WTC11 (cell line): ENCODE results near the gene LHFPL2.

ENCODE experiments used
- MXD4 ChIP-seq: fragments of 250-450 bp; sonication (Bioruptor Pico); IDR thresholded peaks from 2 replicates; pipeline ENCODE4 v1.8.0; 2021; ENCODE audit warnings: mild to moderate bottlenecking, moderate library complexity, borderline replicate concordance
- TF ChIP-seq, protein P1 (sequence below): fragments of 200-600 bp; IDR thresholded peaks from 2 replicates; pipeline ENCODE4 v1.8.0; 2022; ENCODE audit warnings: antibody characterized with exemption
- TF ChIP-seq, protein P2 (sequence below): sonication (generic); formaldehyde crosslinking; IDR thresholded peaks from 2 replicates; pipeline ENCODE4 v1.8.0; 2022; ENCODE audit warnings: mild to moderate bottlenecking, missing genetic modification reagents
- TF ChIP-seq, protein P3 (sequence below): sonication (generic); formaldehyde crosslinking; conservative IDR thresholded peaks from 2 replicates; pipeline ENCODE4 v1.8.1; 2022; ENCODE audit warnings: mild to moderate bottlenecking, missing genetic modification reagents

DNA sequence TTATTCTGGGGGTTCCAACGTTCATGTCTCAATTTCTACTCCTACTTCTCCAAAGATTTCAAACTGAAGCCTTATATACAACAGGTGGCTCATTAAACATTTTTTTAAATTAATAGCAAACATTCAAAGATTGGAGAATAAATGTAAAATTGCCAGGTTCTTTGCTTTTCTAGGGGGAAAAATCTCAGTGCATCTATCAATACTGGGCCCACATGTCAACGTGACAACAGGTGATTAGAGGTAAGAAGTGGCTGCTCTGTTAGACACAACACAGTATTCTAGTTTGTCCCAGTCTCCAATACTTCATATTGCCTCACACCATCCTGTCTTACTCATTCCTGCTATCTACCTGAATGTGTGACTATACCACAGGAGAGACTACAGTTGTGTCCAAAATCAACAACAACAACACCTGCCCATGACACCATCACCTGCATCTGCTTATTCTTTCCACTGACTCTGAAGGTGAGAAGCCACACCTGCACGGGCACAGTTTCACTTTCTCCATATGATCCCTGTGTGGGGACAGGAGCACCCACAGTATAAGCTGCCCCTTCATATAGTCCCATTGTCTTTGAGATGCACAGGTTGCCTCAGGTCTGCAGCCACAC lies 110.2 kb downstream of the LHFPL2 start:
- TF ChIP-seq, protein P1, sequence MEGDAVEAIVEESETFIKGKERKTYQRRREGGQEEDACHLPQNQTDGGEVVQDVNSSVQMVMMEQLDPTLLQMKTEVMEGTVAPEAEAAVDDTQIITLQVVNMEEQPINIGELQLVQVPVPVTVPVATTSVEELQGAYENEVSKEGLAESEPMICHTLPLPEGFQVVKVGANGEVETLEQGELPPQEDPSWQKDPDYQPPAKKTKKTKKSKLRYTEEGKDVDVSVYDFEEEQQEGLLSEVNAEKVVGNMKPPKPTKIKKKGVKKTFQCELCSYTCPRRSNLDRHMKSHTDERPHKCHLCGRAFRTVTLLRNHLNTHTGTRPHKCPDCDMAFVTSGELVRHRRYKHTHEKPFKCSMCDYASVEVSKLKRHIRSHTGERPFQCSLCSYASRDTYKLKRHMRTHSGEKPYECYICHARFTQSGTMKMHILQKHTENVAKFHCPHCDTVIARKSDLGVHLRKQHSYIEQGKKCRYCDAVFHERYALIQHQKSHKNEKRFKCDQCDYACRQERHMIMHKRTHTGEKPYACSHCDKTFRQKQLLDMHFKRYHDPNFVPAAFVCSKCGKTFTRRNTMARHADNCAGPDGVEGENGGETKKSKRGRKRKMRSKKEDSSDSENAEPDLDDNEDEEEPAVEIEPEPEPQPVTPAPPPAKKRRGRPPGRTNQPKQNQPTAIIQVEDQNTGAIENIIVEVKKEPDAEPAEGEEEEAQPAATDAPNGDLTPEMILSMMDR = no peak
- TF ChIP-seq, protein P2, sequence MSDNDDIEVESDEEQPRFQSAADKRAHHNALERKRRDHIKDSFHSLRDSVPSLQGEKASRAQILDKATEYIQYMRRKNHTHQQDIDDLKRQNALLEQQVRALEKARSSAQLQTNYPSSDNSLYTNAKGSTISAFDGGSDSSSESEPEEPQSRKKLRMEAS (CRISPR knock-in tag) = no peak
- TF ChIP-seq MXD4 = no peak
- TF ChIP-seq, protein P3, sequence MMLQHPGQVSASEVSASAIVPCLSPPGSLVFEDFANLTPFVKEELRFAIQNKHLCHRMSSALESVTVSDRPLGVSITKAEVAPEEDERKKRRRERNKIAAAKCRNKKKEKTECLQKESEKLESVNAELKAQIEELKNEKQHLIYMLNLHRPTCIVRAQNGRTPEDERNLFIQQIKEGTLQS (CRISPR knock-in tag) = no peak
